ENCODE results near the gene ATG16L1.
"Not testable (repeated sequence)": the region's sequence is repeated elsewhere in the genome, so short reads cannot be mapped to it uniquely, and the experiment has no call there.

Gene ATG16L1

DNA sequence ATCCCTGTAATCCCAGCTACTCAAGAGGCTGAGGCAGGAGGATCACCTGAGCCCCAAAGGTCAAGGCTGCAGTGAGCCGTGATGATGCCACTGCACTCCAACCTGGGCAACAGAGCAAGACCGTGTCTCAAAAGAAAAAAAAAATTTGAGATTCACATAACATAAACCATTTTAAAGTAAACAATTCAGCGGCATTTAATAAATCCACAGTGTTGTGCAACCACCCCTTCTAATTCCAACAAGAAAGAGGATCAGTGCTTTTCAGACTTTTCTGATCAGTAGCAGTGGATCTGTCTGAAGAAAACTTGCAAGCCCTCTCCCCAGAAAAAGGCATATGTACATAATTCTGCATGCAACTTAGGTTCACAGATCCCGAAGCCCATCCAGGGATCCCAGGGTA, 48.9 kb downstream of the ATG16L1 start:
- no peak for DNase-seq

DNA sequence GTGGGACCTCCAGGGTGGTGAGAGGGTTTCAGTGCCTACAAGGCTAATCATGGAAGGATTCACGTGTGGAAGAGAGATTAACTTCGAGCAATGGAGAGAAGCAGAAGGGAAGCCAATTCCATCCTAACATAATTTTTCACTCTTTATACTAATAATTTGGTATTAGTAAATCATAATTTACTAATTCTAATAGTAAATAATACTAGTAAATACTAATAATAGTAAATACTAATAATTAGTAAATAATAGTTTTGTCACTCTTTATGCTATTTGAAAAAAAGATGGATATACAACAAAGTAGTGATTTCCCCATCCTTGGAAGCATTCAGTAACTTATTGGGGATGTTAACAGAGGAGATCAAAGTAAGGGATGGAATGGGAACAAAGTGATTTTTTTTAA, 49.8 kb downstream of the ATG16L1 start:
- no peak for DNase-seq

DNA sequence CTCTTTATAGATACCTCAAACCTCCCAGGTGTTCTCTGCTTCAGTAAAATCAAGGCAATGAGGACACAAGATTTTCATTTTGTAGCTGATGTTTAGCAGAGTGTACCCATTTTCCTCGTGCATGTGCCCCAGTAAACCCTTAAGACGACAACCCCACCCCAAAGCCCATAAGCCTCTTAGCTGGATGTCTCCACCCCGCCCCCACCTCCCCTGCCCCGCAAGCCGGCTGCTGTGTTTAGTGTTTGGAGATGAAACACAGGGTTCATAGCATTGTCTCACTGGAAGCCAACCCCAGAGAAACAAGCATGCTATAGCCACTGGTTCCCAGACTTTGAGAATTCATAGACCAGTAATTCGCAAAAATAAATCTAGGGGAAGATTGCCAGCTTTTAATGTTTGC, 50.3 kb downstream of the ATG16L1 start:
- DNase-seq, result no peak

DNA sequence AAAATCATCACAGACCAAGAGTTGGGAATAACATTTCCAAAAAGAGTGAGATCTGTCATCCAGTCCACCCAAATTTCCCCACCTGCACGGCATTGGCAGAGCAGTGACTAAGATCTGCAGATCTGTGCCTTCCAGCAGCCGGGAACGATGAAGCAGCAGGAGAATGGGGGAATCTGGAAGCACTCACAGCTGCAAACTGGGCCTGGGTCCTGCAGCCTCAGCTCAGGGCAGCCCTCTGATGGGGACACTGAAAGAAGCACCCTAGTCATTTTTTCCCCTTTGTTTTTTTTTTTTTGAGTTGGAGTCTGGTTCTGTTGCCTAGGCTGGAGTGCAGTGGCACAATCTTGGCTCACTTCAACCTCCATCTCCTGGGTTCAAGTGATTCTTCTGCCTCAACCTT, 51.8 kb downstream of the ATG16L1 start:
- DNase-seq, result no peak

DNA sequence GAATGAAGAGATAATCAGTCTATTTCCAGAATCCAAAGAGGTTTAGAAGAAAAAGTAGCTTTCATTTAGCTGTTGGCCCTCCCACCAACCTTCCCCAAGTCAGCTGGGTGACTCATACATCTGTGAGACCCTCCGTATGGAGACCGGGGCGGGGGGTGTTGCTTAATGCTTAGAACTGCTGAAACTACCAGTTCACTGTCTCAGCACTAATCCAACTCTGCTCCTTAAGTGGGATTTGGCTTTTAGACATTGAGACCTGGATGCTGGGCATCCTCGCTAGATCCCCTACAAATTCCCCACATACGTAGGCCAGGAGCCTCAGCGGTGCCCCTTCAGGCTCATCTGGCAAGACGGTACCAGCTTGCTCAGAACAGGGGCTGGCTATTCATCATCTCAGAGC, 56.1 kb downstream of the ATG16L1 start, which contains the start of gene SAG:
SAG (plus strand) TSS at position 252 of the 400 bp plus-strand sequence. CDS start 1,374 bp downstream, outside the sequence.
- no peak for DNase-seq

DNA sequence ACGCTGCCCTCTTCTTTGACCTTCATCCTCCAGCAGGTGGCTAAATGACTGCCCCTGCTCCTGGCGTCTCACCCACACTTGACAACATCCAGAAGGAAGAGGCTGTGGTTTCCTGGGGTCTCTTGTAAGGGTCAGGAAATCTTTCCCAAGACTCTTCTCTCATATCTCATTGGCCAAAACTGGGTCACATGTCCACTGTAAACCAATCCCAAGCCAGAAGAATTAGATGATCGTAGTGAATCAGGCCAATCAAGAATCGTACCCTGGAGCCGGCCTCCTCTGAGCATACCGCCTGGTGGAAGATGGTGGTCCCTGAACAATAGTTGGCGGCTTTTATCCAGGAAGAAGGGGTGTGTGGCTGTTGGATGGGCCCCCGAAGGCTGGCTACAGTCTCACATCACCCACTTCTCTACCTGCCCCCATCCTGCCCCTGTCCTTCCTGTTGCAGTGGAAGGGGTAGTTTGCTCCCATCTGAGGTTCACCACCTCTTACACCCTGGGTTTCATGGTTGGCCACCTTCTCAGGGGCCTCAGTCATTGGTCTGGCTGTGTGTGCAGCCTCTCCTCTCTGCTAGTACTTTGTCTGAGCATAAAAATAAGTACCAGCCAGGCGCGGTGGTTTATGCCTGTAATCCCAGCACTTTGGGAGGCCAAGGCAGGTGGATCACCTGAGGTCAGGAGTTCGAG, 59.9 kb downstream of the ATG16L1 start:
- no peak for DNase-seq

DNA sequence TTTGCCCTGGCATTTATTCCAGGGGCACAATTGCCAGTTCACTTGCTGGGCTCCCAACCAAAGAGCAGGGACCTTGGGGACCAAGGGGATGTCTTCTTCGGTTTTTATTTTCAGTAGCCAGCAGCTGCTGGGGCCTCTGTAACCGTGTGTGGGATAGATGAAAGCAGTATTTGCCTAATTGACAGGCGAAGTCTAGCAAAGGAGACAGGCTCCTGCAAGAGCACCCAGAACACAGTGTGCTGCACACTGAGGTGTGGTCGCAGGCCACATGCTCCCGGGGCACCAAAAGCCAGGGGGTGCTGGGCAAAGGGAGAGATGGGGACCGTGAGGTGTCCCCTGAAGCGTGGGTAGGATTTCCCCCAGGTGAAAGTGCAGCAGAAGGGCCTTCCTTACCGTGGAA, 61.4 kb downstream of the ATG16L1 start:
- no peak for DNase-seq

DNA sequence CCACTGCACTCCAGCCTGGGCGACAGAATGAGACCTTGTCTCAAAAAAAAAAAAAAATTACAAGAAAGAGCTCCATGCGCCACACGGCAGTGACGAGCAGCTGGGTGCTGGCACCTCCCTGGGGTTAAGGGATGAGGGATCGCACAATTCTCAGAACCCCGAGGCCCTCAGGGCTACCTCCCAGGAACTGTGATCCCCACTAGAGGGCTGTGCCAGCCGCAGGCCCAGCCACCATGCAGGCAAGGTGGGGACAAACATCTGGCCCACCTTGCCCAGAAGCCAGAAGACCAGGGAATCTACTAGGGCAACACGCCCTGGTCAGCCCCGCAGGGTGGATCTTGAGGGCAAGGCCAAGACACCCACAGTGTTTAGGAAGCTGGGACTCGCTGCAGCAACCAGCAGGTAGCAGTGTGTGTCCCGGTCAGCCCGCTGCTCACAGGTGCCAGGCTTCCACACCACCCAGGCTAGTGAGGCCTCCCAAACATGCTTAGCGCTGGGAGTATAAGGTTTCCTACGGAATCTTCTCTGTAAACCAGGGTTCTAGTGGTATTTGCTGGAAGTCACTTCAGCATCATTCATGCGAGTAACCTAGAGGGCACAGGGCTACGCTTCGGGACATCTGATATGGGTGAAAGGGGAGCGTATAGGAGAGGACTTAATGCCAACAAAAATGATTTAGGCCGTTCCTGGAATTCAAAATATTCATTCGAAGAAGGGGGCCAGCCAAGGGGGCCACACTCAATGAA, 62.9 kb downstream of the ATG16L1 start:
- no peak for DNase-seq

DNA sequence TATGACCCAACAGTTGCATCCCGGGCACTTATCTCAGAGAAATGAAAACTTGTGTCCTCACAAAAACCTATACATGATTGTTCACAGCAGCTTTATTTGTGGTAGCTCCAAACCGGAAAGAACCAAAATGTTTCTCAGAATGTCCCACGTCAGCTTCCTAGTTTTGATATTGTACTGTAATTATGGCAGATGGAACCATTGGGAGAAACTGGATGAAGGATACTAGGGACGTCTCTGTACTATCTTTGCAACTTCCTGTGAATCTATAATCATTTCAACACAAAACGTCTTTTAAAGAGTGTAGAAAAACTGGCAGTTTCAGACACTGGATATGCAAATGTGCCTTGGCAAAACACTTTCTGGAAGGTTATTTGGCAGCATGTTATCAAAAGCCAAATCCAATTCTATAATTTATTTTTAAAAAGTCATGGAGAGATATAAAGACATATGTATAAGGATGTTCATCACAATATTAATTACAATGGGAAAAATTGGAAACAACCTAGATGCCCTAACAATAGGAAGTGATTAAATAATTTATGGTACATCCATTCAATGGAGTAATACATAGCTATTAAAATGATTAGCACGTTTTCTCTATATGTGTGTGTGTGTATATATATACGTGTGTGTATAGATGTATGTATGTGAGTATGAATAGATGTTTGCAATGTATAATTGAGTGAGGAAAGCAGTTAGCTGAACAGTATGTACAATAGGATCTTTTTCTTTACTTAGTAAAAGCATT, 65.9 kb downstream of the ATG16L1 start:
- DNase-seq, result no peak

DNA sequence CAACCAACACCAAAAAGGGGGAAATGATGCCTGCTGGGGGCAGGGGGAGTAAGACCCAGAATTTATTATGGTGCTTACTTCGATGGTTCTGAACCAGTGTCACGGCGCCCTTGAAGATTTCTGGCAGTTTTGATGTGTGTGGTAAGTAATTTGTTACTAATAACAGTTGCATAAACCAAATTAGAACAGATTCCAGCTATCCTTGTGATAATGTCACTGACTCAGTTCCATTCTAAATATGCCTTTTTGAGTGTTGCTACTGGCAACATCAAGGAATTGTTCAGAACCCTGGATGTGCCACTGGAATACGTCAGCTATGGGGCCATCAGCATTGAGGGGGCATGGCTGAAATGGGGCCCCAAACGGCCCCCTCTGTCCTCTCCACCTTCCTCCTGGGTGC, 67.8 kb downstream of the ATG16L1 start:
- DNase-seq, result no peak

DNA sequence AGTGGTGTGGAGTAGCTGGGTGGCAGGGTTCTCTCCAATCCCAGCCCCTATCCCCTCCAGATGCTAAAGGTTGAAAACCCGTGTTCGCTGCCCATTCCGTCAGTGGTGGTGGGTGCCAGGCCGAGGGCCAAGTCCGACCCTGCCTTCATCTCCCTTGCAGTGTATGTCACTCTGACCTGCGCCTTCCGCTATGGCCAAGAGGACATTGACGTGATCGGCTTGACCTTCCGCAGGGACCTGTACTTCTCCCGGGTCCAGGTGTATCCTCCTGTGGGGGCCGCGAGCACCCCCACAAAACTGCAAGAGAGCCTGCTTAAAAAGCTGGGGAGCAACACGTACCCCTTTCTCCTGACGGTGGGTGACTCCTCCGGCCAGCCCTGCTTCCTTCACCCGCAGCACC, 69.0 kb downstream of the ATG16L1 start:
- DNase-seq, result no peak

DNA sequence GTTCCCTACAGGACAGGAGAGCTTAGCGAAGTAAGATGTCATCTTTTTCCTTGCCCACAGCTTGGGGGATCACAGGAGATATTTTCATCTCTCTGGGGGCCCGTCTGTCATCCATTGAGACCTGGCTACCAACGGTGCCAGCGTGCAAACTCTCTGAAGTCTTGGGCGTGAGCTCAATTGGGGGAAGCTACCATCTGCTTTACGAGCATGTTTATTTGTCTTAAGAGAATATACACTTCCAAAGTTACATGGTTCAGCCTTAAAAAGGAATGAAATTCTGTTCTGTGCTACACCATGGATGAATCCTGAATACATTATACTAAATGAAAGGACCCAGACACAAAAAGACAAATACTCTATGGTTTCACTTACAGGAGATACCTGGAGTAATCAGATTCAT, 69.7 kb downstream of the ATG16L1 start:
- DNase-seq, result no peak

DNA sequence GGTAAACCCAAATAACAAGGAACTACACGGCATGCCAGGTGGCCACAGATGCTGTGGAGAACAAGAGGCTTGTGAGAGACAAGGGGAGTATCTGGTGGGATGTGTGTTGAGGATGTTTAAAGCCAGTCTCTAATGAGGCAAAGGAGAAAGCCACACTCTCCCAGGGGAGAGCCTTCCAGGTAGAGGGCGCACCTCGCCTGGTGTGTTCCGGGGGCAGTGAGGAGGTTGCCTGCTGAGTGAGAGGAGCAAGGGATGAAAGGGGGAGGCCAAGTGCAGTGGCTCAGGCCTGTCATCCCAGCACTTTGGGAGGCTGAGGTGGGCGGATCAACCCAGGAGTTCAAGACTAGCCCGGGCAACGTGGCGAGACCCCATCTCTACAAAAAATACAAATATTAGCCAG, 72.4 kb downstream of the ATG16L1 start:
- DNase-seq, result no peak

DNA sequence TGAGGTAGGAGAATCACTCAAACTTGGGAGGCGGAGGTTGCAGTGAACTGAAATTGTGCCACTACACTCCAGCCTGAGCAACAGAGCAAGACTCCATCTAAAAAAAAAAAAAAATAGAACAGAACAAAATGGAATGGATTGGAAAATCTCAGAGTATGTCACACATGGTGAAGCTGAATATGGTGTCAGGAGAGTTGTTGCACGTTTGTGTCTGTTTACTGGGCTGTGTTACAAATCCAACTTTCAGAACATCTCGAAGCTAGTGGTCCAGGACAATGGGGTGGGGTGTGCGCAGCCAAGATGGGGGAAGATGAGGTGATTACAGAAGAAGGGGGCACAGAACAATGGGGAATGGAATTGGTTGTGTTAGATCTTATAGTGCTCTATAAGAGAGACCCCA, 73.8 kb downstream of the ATG16L1 start:
- DNase-seq, result no peak

DNA sequence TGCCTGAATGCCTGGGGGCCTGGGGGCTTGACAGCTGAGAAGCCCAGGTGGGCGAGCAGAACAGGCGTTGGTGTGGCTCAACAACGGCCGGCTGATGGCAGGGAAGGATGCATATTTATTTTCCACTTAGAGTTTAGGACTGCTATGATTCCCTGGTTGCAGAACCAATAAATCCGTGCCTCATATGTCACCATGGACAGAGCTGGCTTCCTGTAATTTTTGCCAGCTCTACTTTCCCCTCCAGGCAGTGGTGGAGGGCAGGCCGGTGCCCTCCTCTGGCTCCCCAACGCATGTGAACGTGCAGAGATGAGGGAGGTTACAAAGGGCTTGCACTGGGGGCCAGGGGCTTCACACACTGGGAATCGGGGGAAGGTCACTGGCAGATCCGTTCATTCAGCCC, 74.3 kb downstream of the ATG16L1 start:
- DNase-seq, result no peak

DNA sequence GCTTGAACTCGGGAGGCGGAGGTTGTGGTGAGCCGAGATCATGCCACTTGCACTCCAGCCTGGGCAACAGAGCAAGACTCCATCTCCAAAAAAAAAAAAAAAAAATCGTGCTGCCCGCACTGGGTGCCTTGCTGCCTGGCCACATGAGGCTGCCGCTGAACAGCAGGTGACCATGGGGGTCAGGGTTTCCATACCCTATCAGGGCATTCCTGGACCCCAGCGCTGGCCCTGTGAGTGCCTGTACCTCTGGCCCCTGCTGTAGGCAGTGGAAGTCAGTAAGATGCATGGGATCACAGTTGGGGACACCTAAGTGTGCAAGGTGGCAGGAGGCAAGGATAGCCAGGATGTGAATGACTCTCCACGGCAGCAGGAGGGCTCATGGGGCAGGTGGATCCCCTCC, 75.0 kb downstream of the ATG16L1 start:
- no peak for DNase-seq

DNA sequence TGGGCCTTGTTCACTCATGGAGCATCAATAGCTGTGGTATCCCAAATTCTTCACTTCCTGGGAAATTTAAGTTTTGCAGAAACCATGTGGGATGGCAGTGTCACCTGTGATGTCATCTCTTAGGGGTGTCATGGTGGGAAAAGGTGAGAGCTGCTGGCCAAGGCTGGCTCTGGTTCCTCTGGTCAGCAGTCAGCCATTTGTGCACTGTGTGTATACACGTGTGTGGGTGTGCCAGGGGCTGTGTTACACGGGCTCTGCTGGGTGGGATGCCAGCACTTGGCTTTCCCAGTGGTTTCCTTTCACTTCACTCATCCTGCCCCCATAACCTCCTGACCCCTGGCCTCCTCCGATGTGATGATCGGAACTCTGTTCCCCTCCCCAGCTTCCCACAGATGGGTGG, 77.4 kb downstream of the ATG16L1 start:
- DNase-seq, result no peak

DNA sequence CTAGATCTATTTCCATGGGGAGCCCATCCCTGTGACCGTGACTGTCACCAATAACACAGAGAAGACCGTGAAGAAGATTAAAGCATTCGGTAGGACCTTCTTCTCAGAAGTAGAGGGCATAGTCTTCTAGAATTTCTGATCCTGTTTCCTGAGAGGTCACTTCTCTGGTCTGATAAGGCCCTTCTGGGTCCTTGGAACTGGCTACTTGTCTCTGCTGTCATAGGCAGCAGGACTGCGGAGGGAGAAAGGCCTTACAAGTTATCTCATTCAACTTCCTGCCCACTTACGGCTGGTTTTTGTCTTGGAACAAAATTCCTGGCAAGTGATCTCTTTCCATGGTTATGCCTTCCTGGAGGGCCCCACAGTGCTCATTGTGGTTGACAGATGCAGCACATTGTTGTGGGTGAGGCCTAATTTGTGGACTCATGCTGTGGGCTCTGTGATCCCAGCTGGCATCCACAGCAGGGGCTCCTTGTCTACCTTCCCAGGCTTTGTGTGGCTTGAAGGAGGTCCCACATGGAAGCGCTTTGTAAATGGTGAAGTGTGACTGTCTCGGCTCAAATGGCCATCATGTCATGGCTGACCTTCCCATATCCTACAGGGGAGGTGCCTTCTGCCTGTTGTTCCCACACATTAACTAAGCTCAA, 78.1 kb downstream of the ATG16L1 start:
- no peak for DNase-seq

DNA sequence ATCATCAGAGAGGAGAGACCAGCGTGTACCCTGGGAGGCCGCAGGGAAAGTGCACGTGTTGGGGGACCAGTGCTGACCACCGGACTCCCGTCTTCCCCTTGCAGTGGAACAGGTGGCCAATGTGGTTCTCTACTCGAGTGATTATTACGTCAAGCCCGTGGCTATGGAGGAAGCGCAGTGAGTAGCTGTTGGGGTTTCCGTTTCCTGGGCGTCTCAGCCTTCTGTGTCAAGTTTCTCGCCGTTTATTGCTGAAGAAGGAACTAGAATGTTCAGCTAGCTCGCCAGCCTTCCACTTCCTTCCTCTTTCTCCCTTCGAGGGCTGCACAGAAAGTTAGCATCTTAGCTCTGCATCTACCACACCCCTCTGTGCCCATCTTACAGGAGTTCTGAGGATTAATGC, 80.1 kb downstream of the ATG16L1 start:
- peak; percentile 88 for DNase-seq

DNA sequence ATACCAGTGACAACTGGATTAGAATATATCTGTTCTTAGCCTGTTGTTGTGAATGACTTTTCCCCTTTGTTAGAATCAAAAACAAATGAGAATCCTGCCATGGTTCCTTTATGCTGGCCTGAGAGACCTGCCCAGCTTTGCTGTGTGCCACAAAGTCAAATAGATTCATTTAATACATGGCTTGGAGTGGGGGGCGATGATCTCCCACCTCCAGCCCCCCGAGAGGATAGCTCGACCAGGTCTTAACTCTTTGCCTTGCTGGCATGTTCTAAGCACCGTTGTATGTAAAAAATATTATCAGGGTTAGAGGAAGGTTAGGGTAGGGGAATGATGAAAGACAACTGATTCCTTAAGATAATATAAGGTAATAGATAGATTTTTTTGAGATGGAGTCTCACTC, 80.7 kb downstream of the ATG16L1 start:
- no peak for DNase-seq

DNA sequence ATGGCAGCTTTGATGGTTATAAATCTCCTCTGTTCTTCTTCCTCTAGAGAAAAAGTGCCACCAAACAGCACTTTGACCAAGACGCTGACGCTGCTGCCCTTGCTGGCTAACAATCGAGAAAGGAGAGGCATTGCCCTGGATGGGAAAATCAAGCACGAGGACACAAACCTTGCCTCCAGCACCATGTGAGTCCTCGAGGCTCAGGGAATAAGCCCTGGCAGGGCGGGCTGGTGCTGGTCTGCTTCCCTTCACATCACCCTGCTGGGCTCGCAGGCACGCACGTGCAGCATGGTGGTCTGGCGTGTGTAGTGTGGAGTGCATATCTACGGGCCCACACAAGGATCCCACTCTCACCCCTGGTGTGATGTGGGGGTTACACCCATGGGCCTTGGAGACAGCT, 83.4 kb downstream of the ATG16L1 start:
- no peak for DNase-seq

DNA sequence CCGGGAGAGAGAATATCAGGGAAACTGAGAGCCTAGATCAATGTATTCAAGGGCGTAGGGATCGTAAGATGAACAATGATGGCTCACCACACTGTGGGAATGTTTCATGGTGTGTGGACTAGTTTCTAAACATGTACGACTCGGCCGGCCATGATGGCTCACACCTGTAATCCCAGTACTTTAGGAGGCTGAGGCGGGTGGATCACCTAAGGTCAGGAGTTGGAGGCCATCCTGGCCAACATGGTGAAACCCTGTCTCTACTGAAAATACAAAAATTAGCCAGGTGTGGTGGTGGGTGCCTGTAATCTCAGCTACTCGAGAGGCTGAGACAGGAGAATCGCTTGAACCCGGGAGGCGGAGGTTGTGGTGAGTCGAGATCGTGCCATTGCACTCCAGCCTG, 84.6 kb downstream of the ATG16L1 start:
- DNase-seq, result not testable (repeated sequence)

DNA sequence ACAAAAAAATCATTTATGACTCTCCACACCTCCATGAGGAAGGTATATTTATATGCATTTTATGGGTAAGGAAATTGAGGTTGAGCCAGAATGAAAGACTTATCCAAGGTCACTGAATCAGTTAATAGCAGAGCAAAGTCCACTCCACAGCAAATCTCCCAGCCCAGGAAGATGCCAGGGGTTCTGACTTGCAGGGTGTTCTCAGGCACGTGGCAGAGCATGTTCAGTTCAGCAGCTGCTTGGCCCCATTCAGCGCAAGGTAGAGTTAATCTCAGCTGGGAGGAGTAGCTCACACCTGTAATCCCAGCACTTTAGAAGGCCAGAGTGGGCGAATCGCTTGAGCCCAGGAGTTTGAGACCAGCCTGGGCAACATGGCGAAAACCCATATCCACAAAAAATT, 85.1 kb downstream of the ATG16L1 start:
- DNase-seq, result no peak
